DND-41 (cell line): ENCODE measurements around the gene OR52H1.

ENCODE experiments used
- ATAC-seq: fragments of 200-7000 bp; cut with Tn5 transposase; 3 replicates; pipeline ENCODE4 v1.9.1; 2021; ENCODE audit warnings: low read depth; ENCODE audit not compliant: insufficient read depth
- DNase-seq: peaks from one replicate; pipeline ENCODE4 v3.0.0-alpha.2; 2020
- H2AFZ ChIP-seq: 2 replicates; pipeline ENCODE4 v1.6.0; 2012; ENCODE audit warnings: low read depth, low read length
- H3K27ac ChIP-seq: 2 replicates; pipeline ENCODE4 v1.5.1; 2012; ENCODE audit warnings: low read length, inconsistent platforms
- H3K27me3 ChIP-seq: fragments of 200-600 bp; sonication (generic); 2 replicates; pipeline ENCODE4 v1.6.0; 2012; ENCODE audit warnings: low read length, mild to moderate bottlenecking, inconsistent platforms; ENCODE audit not compliant: insufficient read depth, poor library complexity
- H3K36me3 ChIP-seq: 2 replicates; pipeline ENCODE4 v1.5.1; 2012; ENCODE audit warnings: low read length, inconsistent platforms; ENCODE audit not compliant: insufficient read depth
- H3K4me1 ChIP-seq: 2 replicates; pipeline ENCODE4 v1.5.1; 2012; ENCODE audit warnings: mild to moderate bottlenecking, low read length; ENCODE audit not compliant: insufficient read depth
- H3K4me2 ChIP-seq: 2 replicates; pipeline ENCODE4 v1.6.0; 2012; ENCODE audit warnings: mild to moderate bottlenecking, moderate library complexity, low read length, inconsistent platforms; ENCODE audit not compliant: insufficient read depth
- H3K4me3 ChIP-seq, 2 experiments: fragments of 200-600 bp in 1 of 2; shearing (Covaris generic) in 1 of 2; 2 replicates each; pipeline ENCODE4 v1.5.1; 2012 to 2016; ENCODE audit warnings: inconsistent platforms in 2 of 2, low read length in 2 of 2, mild to moderate bottlenecking in 2 of 2, low read depth in 1 of 2, moderate library complexity in 1 of 2
- H3K79me2 ChIP-seq: 2 replicates; pipeline ENCODE4 v1.6.0; 2012; ENCODE audit warnings: low read length, inconsistent platforms; ENCODE audit not compliant: insufficient read depth
- H3K9ac ChIP-seq: 2 replicates; pipeline ENCODE4 v1.6.0; 2012; ENCODE audit warnings: low read depth, mild to moderate bottlenecking, inconsistent platforms, low read length, moderate library complexity
- H3K9me3 ChIP-seq: 2 replicates; pipeline ENCODE4 v1.5.1; 2012; ENCODE audit warnings: low read length, moderate library complexity, mild to moderate bottlenecking, inconsistent platforms; ENCODE audit not compliant: insufficient read depth, severe bottlenecking
- H4K20me1 ChIP-seq: 2 replicates; pipeline ENCODE4 v1.6.0; 2012; ENCODE audit warnings: low read length; ENCODE audit not compliant: insufficient read depth
- CTCF ChIP-seq: IDR thresholded peaks from 2 replicates; pipeline ENCODE4 v1.5.1; 2012; ENCODE audit warnings: borderline replicate concordance, low read length, moderate library complexity, mild to moderate bottlenecking; ENCODE audit not compliant: poor library complexity, severe bottlenecking; ENCODE audit errors: extremely low read depth
- EZH2 ChIP-seq: IDR thresholded peaks from 3 replicates; pipeline ENCODE4 v1.6.1; 2012; ENCODE audit warnings: borderline replicate concordance, low read depth, mild to moderate bottlenecking, moderate library complexity, low read length, inconsistent platforms; ENCODE audit not compliant: severe bottlenecking

OR52H1 gene

DNA sequence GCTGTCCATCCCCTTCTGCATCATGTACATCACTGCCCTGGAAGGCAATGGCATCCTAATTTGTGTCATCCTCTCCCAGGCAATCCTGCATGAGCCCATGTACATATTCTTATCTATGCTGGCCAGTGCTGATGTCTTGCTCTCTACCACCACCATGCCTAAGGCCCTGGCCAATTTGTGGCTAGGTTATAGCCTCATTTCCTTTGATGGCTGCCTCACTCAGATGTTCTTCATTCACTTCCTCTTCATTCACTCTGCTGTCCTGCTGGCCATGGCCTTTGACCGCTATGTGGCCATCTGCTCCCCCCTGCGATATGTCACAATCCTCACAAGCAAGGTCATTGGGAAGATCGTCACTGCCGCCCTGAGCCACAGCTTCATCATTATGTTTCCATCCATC lies 32.7 kb upstream of the OR52H1 start:
- H3K79me2 ChIP-seq: no peaks in the 10 kb centered on the region
- no peak overlapping the region for H3K27ac ChIP-seq
- DNase-seq (no peak), ATAC-seq (no peak)
- H3K9ac ChIP-seq: no peak overlapping the region
- TF ChIP-seq EZH2 (no peak), CTCF (no peak)
- H3K27me3 ChIP-seq: peaks cover 9% of the 10 kb centered on the region
- H3K4me3 ChIP-seq: no peak overlapping the region
- H2AFZ ChIP-seq: no peak overlapping the region
- no peaks in the 10 kb centered on the region for H3K4me1 ChIP-seq
- no peak overlapping the region for H3K4me2 ChIP-seq
- no peaks in the 10 kb centered on the region for H4K20me1 ChIP-seq
- no peaks in the 10 kb centered on the region for H3K36me3 ChIP-seq
- no peaks in the 10 kb centered on the region for H3K9me3 ChIP-seq

DNA sequence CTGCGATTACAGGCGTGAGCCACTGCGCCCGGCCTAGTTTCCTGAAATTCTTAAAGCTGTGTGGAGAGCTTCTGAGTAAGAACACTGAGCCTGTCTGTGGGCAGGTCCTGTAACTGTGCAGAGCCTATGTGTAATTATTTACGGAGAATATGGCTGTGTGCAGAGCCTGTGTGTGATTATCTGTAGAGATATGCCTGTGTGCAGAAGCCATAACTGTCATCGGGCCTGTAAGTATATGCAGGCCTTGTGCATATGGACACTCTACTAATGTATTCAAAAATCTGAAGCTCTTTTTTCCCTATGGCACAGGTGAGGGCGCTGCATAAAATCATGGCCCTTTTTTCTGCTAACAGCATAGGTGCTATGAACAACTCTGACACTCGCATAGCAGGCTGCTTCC lies 32.2 kb upstream of the OR52H1 start, which contains the start of gene OR52B6:
OR52B6 (plus strand) TSS at position 301 of the 400 bp plus-strand sequence; CDS start at position 301, 0 bp downstream.
- Histone ChIP-seq H3K27ac (no peak within 1 kb of the TSS), H3K9ac (no peak within 1 kb of the TSS), H3K4me2 (no peak within 1 kb of the TSS), H3K36me3 (no peaks in the 10 kb centered on the region), H3K79me2 (no peaks in the 10 kb centered on the region), H3K4me1 (no peaks in the 10 kb centered on the region), H4K20me1 (no peaks in the 10 kb centered on the region), H3K4me3 (no peak within 1 kb of the TSS), H2AFZ (no peak within 1 kb of the TSS), H3K9me3 (no peaks in the 10 kb centered on the region), H3K27me3 (peaks cover 9% of the 10 kb centered on the region)
- DNase-seq: no peak
- TF ChIP-seq EZH2 (no peak), CTCF (no peak)
- ATAC-seq: no peak

GRCh38 chr11:5577101-5577500 lies 28.8 kb upstream of the OR52H1 start:
- no peak for DNase-seq
- H3K79me2 ChIP-seq: no peaks in the 10 kb centered on the region
- no peak overlapping the region for H3K4me2 ChIP-seq
- H3K9ac ChIP-seq: no peak overlapping the region
- TF ChIP-seq EZH2 (no peak), CTCF (no peak)
- no peaks in the 10 kb centered on the region for H3K4me1 ChIP-seq
- H3K27ac ChIP-seq: no peak overlapping the region
- no peak for ATAC-seq
- peaks cover 13% of the 10 kb centered on the region for H3K27me3 ChIP-seq
- H3K36me3 ChIP-seq: no peaks in the 10 kb centered on the region
- H4K20me1 ChIP-seq: no peaks in the 10 kb centered on the region
- no peak overlapping the region for H3K4me3 ChIP-seq
- no peaks in the 10 kb centered on the region for H3K9me3 ChIP-seq
- no peak overlapping the region for H2AFZ ChIP-seq

GRCh38 chr11:5575152-5575551 lies 26.8 kb upstream of the OR52H1 start:
- DNase-seq: no peak
- TF ChIP-seq CTCF: no peak
- no peak for TF ChIP-seq EZH2
- H3K4me3 ChIP-seq: no peak overlapping the region
- H3K79me2 ChIP-seq: no peaks in the 10 kb centered on the region
- no peak overlapping the region for H3K9ac ChIP-seq
- no peaks in the 10 kb centered on the region for H3K4me1 ChIP-seq
- H3K4me2 ChIP-seq: no peak overlapping the region
- H3K27me3 ChIP-seq: peaks cover 13% of the 10 kb centered on the region
- H2AFZ ChIP-seq: no peak overlapping the region
- no peak overlapping the region for H3K27ac ChIP-seq
- no peaks in the 10 kb centered on the region for H4K20me1 ChIP-seq
- no peaks in the 10 kb centered on the region for H3K9me3 ChIP-seq
- no peak for ATAC-seq
- no peaks in the 10 kb centered on the region for H3K36me3 ChIP-seq
